ENCODE data around the gene NHEJ1. TPM values are rescaled to one million over a fixed set of nuclear protein-coding genes. Genes with fewer than 3 reads are reported as not detected.

The NHEJ1 gene
- total and polyA plus RNA-seq, 2 of the 13 experiments (the other 11 are each of a cell fraction or from before 2014, with no cell fraction given): 30.0 to 30.7 TPM

DNA sequence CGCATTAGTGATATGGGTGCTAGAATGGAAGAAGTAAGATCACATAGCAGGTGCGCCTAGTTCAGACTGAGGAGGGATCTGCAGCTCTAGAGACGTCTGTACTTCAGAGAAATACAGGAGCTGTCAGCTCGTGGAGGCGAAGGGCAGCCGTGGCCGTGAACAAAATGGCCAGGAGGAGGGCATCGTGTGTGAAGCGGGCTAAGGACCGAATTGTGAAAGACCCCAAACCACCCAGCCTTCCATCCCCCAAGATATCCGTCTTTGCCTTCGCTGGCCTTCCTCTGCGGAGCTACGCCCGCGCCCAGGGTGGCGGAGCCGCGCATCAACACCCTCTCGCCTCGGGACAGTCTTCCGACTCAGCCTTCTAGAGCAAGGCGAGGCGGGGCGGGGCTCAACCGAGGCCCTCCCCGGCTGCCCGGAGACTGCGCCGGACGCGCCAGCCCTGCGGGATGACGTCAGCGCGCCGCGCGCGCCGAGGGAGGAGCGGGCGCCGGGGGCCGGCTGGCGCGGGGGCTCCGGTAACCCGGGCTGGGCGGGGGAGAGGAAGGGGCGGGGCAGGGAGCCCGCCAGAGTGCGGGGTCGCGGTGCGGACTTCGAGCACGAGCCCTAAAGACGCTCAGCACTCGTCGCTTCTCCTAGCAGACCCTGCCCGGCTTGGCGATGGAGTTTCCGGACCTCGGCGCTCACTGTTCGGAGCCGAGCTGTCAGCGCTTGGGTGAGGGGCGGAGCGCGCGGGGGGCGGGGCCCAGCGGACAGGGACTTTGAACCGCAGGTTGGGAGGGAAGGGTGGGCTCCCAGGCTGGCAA, 45.9 kb upstream of the NHEJ1 start, which contains the start of gene ZFAND2B (continued):
- TF ChIP-seq, protein P1, sequence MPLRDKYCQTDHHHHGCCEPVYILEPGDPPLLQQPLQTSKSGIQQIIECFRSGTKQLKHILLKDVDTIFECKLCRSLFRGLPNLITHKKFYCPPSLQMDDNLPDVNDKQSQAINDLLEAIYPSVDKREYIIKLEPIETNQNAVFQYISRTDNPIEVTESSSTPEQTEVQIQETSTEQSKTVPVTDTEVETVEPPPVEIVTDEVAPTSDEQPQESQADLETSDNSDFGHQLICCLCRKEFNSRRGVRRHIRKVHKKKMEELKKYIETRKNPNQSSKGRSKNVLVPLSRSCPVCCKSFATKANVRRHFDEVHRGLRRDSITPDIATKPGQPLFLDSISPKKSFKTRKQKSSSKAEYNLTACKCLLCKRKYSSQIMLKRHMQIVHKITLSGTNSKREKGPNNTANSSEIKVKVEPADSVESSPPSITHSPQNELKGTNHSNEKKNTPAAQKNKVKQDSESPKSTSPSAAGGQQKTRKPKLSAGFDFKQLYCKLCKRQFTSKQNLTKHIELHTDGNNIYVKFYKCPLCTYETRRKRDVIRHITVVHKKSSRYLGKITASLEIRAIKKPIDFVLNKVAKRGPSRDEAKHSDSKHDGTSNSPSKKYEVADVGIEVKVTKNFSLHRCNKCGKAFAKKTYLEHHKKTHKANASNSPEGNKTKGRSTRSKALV (CRISPR knock-in tag; IDR thresholded peaks at IDR 0.05): no peak
- TF ChIP-seq, protein P2, sequence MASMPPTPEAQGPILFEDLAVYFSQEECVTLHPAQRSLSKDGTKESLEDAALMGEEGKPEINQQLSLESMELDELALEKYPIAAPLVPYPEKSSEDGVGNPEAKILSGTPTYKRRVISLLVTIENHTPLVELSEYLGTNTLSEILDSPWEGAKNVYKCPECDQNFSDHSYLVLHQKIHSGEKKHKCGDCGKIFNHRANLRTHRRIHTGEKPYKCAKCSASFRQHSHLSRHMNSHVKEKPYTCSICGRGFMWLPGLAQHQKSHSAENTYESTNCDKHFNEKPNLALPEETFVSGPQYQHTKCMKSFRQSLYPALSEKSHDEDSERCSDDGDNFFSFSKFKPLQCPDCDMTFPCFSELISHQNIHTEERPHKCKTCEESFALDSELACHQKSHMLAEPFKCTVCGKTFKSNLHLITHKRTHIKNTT (CRISPR knock-in tag; IDR thresholded peaks at IDR 0.05): no peak
- TF ChIP-seq, protein P3, sequence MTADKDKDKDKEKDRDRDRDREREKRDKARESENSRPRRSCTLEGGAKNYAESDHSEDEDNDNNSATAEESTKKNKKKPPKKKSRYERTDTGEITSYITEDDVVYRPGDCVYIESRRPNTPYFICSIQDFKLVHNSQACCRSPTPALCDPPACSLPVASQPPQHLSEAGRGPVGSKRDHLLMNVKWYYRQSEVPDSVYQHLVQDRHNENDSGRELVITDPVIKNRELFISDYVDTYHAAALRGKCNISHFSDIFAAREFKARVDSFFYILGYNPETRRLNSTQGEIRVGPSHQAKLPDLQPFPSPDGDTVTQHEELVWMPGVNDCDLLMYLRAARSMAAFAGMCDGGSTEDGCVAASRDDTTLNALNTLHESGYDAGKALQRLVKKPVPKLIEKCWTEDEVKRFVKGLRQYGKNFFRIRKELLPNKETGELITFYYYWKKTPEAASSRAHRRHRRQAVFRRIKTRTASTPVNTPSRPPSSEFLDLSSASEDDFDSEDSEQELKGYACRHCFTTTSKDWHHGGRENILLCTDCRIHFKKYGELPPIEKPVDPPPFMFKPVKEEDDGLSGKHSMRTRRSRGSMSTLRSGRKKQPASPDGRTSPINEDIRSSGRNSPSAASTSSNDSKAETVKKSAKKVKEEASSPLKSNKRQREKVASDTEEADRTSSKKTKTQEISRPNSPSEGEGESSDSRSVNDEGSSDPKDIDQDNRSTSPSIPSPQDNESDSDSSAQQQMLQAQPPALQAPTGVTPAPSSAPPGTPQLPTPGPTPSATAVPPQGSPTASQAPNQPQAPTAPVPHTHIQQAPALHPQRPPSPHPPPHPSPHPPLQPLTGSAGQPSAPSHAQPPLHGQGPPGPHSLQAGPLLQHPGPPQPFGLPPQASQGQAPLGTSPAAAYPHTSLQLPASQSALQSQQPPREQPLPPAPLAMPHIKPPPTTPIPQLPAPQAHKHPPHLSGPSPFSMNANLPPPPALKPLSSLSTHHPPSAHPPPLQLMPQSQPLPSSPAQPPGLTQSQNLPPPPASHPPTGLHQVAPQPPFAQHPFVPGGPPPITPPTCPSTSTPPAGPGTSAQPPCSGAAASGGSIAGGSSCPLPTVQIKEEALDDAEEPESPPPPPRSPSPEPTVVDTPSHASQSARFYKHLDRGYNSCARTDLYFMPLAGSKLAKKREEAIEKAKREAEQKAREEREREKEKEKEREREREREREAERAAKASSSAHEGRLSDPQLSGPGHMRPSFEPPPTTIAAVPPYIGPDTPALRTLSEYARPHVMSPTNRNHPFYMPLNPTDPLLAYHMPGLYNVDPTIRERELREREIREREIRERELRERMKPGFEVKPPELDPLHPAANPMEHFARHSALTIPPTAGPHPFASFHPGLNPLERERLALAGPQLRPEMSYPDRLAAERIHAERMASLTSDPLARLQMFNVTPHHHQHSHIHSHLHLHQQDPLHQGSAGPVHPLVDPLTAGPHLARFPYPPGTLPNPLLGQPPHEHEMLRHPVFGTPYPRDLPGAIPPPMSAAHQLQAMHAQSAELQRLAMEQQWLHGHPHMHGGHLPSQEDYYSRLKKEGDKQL (CRISPR knock-in tag; IDR thresholded peaks at IDR 0.05; ENCODE audit: low read depth): no peak; the same call in 1 of the 2 replicates
- no peak for TF ChIP-seq MTA3 (CRISPR knock-in tag; IDR thresholded peaks at IDR 0.05)
- TF ChIP-seq ZSCAN31 (CRISPR knock-in tag; IDR thresholded peaks at IDR 0.05; ENCODE audit: low read depth): peak; percentile 40; the same call in 1 of the 2 replicates
- peak; percentile 33 for TF ChIP-seq TAF15 (IDR thresholded peaks at IDR 0.05; ENCODE audit: low read depth, low read length, poor library complexity, severe bottlenecking)
- TF ChIP-seq, protein P4, sequence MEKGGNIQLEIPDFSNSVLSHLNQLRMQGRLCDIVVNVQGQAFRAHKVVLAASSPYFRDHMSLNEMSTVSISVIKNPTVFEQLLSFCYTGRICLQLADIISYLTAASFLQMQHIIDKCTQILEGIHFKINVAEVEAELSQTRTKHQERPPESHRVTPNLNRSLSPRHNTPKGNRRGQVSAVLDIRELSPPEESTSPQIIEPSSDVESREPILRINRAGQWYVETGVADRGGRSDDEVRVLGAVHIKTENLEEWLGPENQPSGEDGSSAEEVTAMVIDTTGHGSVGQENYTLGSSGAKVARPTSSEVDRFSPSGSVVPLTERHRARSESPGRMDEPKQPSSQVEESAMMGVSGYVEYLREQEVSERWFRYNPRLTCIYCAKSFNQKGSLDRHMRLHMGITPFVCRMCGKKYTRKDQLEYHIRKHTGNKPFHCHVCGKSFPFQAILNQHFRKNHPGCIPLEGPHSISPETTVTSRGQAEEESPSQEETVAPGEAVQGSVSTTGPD (CRISPR knock-in tag; IDR thresholded peaks at IDR 0.05): no peak
- peak; percentile 61; the same call in 1 of the 2 replicates for TF ChIP-seq RFXAP (CRISPR knock-in tag; IDR thresholded peaks at IDR 0.05; ENCODE audit: borderline replicate concordance)
- TF ChIP-seq NONO (IDR thresholded peaks at IDR 0.05): no peak
- TF ChIP-seq NONO (CRISPR knock-in tag; conservative IDR thresholded peaks at IDR 0.05): peak; percentile 74
- TF ChIP-seq MYNN (CRISPR knock-in tag; IDR thresholded peaks at IDR 0.05; ENCODE audit: low read depth): no peak
- TF ChIP-seq, protein P5, sequence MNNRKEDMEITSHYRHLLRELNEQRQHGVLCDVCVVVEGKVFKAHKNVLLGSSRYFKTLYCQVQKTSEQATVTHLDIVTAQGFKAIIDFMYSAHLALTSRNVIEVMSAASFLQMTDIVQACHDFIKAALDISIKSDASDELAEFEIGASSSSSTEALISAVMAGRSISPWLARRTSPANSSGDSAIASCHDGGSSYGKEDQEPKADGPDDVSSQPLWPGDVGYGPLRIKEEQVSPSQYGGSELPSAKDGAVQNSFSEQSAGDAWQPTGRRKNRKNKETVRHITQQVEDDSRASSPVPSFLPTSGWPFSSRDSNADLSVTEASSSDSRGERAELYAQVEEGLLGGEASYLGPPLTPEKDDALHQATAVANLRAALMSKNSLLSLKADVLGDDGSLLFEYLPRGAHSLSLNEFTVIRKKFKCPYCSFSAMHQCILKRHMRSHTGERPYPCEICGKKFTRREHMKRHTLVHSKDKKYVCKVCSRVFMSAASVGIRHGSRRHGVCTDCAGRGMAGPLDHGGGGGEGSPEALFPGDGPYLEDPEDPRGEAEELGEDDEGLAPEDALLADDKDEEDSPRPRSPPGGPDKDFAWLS (CRISPR knock-in tag; IDR thresholded peaks at IDR 0.05; ENCODE audit: borderline replicate concordance): no peak
- TF ChIP-seq ZSCAN25 (CRISPR knock-in tag; IDR thresholded peaks at IDR 0.05): peak; percentile 28; the same call in 1 of the 2 replicates
- TF ChIP-seq, protein P6, sequence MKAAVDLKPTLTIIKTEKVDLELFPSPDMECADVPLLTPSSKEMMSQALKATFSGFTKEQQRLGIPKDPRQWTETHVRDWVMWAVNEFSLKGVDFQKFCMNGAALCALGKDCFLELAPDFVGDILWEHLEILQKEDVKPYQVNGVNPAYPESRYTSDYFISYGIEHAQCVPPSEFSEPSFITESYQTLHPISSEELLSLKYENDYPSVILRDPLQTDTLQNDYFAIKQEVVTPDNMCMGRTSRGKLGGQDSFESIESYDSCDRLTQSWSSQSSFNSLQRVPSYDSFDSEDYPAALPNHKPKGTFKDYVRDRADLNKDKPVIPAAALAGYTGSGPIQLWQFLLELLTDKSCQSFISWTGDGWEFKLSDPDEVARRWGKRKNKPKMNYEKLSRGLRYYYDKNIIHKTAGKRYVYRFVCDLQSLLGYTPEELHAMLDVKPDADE (CRISPR knock-in tag; IDR thresholded peaks at IDR 0.05): peak; percentile 72; the same call in 1 of the 2 replicates

Measured in HepG2 (cell line).